ENCODE data around the gene BCLAF3. TPM values are rescaled to one million over a fixed set of nuclear protein-coding genes. Genes with fewer than 3 reads are reported as not detected.

The BCLAF3 gene
- total and polyA plus RNA-seq, 4 donors, result 4.3 to 22.0 (median 11.1) TPM

DNA sequence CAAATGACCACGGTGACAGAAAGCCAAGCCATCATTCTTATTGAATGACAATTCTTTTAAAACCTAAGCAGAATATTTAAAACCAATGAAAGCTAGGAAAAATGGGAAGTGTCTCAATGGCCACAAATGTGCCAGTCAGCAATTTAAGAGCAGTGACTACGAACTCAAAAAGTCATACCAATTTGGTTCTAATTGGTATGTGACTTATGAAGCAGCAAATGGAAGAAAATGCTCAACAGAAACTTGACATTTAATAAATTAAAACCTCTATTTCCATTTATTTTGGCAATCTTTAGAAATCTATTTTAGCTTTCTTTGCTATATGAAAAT, 25.7 kb upstream of the BCLAF3 start:
- intact Hi-C loops (cut with DNase I), result no loop called here
- no peaks in the 10 kb centered on the region for H3K4me1 ChIP-seq (ENCODE audit: control insufficient read depth in 1 of 2, insufficient read depth in 2 of 2, low read length in 2 of 2)

DNA sequence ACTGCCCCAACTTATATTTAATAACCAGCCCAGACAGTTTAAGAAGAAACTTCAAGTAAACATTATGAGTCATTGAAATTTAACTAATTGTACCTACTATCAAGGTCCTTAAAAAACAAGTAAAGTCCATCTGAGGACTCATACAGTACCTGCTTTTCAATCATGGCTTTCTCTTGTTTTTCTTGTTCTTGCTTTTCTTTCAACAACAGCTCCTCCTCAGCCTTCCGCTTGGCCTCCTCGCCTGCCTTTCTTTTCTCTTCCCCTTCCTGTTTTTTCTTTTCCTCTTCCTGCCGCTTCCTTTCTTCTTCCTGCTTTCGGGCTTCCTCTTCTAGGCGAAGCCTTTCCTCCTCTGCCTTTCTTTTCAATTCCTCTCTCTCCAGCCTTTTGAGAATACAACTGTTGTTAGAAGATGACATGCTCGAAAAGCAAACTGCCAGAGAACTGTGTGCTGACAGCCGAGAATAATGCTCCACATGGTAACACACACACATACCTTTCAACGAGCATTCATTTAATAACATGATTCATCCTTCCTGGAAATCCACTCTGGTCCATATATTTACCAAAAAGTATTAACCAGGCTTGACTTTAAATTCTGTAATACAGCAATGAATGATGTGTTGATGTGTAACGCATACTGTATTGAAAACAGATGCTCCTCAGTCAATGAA, 25.2 kb upstream of the BCLAF3 start:
- 49% methylated on average over 9 of the region's 9 CpGs for WGBS, 2 donors
- Histone ChIP-seq H3K27me3 (ENCODE audit: control insufficient read depth in 1 of 2, insufficient read depth in 2 of 2, low read length in 1 of 2) (no peaks in the 10 kb centered on the region), H3K4me3 (ENCODE audit: low read length in 2 of 2) (no peak overlapping the region), H3K9me3 (ENCODE audit: control insufficient read depth, low read length) (no peaks in the 10 kb centered on the region), H3K36me3 (ENCODE audit: control insufficient read depth in 1 of 2, insufficient read depth in 2 of 2, low read length in 1 of 2) (no peaks in the 10 kb centered on the region), H3K27ac (ENCODE audit: low read depth in 1 of 2, low read length in 2 of 2) (no peak overlapping the region), H3K4me1 (ENCODE audit: control insufficient read depth in 1 of 2, insufficient read depth in 2 of 2, low read length in 2 of 2) (no peaks in the 10 kb centered on the region)
- intact Hi-C loops (cut with DNase I), result no loop called here
- ATAC-seq (ENCODE audit: low FRiP score) (no peak), DNase-seq (no peak)

More for the DNA sequence above, 25.7 kb upstream of the BCLAF3 start:
- DNase-seq, result no peak
- WGBS, 2 donors, result 45 to 46% methylated on average over 2 of the region's 2 CpGs
- Histone ChIP-seq H3K4me3 (ENCODE audit: low read length in 2 of 2) (no peak overlapping the region), H3K27me3 (ENCODE audit: control insufficient read depth in 1 of 2, insufficient read depth in 2 of 2, low read length in 1 of 2) (no peaks in the 10 kb centered on the region), H3K36me3 (ENCODE audit: control insufficient read depth in 1 of 2, insufficient read depth in 2 of 2, low read length in 1 of 2) (no peaks in the 10 kb centered on the region), H3K9me3 (ENCODE audit: control insufficient read depth, low read length) (no peaks in the 10 kb centered on the region), H3K27ac (ENCODE audit: low read depth in 1 of 2, low read length in 2 of 2) (no peak overlapping the region)
- no peak for ATAC-seq (ENCODE audit: low FRiP score)

DNA sequence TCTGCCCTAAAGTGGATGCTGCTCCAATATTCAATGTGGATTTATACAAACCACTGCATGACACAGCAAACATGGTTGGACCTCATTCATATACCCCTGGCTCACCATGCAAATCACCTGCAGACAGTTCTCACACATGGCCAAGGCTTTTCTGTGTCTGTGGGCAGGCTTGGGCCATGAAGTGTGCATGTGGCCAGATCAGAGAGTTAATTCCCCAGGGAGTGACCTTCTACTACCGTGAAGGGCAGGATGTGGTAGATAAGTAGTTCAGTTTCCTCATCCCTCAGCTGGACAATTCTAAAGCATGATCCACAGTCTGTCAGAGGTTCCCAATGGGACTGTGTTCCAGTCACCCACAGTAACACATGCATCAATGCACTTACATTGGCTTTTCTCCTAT, 24.6 kb upstream of the BCLAF3 start:
- DNase-seq, result no peak
- Histone ChIP-seq H3K4me1 (ENCODE audit: control insufficient read depth in 1 of 2, insufficient read depth in 2 of 2, low read length in 2 of 2) (no peaks in the 10 kb centered on the region), H3K9me3 (ENCODE audit: control insufficient read depth, low read length) (no peaks in the 10 kb centered on the region), H3K27me3 (ENCODE audit: control insufficient read depth in 1 of 2, insufficient read depth in 2 of 2, low read length in 1 of 2) (no peaks in the 10 kb centered on the region), H3K36me3 (ENCODE audit: control insufficient read depth in 1 of 2, insufficient read depth in 2 of 2, low read length in 1 of 2) (no peaks in the 10 kb centered on the region), H3K27ac (ENCODE audit: low read depth in 1 of 2, low read length in 2 of 2) (no peak overlapping the region), H3K4me3 (ENCODE audit: low read length in 2 of 2) (no peak overlapping the region)
- ATAC-seq (ENCODE audit: low FRiP score), result no peak
- intact Hi-C loops (cut with DNase I), result no loop called here
- 59 to 67% methylated on average over 1 of the region's 1 CpG for WGBS, 2 donors

DNA sequence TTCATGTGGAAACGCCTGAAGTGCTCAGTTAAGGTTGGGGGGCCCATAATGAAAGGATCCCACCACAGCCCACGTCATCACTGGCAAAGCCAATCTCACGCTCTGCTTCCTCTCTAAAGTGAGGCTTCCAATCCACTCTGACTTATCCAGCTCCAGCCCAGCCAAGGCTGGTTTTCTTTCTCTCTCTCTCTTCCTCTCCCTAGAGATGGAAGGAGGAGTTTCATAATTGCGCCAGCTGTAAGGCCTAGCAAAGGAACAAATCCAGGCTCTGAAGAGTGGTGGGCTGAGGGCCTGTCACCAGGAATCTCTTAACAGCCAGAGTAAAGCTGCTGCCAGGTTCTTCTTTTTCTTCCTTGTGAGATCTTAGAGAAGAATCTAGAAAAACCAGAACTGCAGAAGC, 20.7 kb upstream of the BCLAF3 start:
- Histone ChIP-seq H3K36me3 (ENCODE audit: control insufficient read depth in 1 of 2, insufficient read depth in 2 of 2, low read length in 1 of 2) (no peaks in the 10 kb centered on the region), H3K27ac (ENCODE audit: low read depth in 1 of 2, low read length in 2 of 2) (no peak overlapping the region), H3K27me3 (ENCODE audit: control insufficient read depth in 1 of 2, insufficient read depth in 2 of 2, low read length in 1 of 2) (no peaks in the 10 kb centered on the region), H3K4me3 (ENCODE audit: low read length in 2 of 2) (no peak overlapping the region), H3K4me1 (ENCODE audit: control insufficient read depth in 1 of 2, insufficient read depth in 2 of 2, low read length in 2 of 2) (no peaks in the 10 kb centered on the region), H3K9me3 (ENCODE audit: control insufficient read depth, low read length) (no peaks in the 10 kb centered on the region)
- ATAC-seq (ENCODE audit: low FRiP score), result peak; percentile 36
- intact Hi-C loops (cut with DNase I), result no loop called here
- DNase-seq, result no peak
- WGBS, 2 donors, result 72 to 90% methylated on average over 4 of the region's 4 CpGs

DNA sequence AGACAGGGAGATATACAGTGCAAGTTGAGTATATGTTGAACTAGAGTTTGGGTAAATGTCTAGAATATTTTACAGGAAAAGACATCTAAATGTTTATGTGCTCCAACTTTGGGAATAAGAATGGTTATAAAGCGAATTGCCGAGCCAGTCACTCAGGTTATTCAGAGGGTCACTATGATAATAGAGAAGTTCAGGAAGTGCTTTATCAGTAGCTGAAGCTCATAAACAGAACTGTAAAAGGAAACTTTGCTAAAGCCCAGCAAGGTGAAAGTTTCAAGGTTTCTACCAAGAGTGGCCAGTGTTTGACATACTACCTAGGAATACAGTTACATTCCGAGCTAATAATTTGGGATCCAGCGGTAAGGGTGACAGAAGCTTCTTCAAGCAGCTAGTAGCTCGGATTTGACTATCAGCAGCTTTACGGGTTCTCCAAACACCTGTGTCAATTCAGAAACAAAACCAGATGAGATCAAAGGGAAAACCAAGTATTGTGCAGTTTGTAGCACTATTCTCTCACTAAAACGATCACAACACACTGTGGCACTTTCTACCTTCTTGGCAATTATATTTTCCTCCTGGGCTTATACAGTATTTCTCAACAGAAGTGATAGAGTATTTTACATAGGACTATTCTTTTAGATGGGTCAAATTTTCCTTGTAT, 17.2 kb upstream of the BCLAF3 start:
- DNase-seq (no peak), ATAC-seq (ENCODE audit: low FRiP score) (no peak)
- H3K4me1 ChIP-seq (ENCODE audit: control insufficient read depth in 1 of 2, insufficient read depth in 2 of 2, low read length in 2 of 2), result no peaks in the 10 kb centered on the region
- H3K9me3 ChIP-seq (ENCODE audit: control insufficient read depth, low read length), result no peaks in the 10 kb centered on the region
- no peak overlapping the region for H3K4me3 ChIP-seq (ENCODE audit: low read length in 2 of 2)
- H3K27ac ChIP-seq (ENCODE audit: low read depth in 1 of 2, low read length in 2 of 2), result no peak overlapping the region
- 72 to 81% methylated on average over 7 of the region's 7 CpGs for WGBS, 2 donors
- H3K27me3 ChIP-seq (ENCODE audit: control insufficient read depth in 1 of 2, insufficient read depth in 2 of 2, low read length in 1 of 2), result no peaks in the 10 kb centered on the region
- intact Hi-C loops (cut with DNase I), result no loop called here
- H3K36me3 ChIP-seq (ENCODE audit: control insufficient read depth in 1 of 2, insufficient read depth in 2 of 2, low read length in 1 of 2), result no peaks in the 10 kb centered on the region

DNA sequence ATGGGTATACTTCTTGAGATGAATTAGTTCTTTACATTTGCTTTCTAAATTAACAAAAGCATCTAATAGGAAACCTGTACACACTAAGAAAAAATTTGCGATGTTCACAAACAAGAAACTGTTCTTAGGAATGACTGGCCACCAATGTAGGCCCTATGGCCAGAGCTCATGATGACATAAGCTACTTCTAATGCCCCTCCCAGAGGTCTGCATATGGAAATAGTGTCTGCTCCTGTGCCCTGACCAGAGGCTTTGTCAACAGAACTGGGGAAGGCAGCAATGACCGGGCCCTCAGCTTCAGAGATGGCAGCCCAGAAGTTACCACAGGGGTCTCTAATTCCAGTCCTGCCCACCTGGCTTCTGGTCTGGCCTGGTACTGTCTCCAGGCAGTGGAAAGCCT, 15.0 kb upstream of the BCLAF3 start:
- Histone ChIP-seq H3K36me3 (ENCODE audit: control insufficient read depth in 1 of 2, insufficient read depth in 2 of 2, low read length in 1 of 2) (no peaks in the 10 kb centered on the region), H3K4me1 (ENCODE audit: control insufficient read depth in 1 of 2, insufficient read depth in 2 of 2, low read length in 2 of 2) (no peaks in the 10 kb centered on the region), H3K9me3 (ENCODE audit: control insufficient read depth, low read length) (no peaks in the 10 kb centered on the region), H3K4me3 (ENCODE audit: low read length in 2 of 2) (no peak overlapping the region), H3K27me3 (ENCODE audit: control insufficient read depth in 1 of 2, insufficient read depth in 2 of 2, low read length in 1 of 2) (no peaks in the 10 kb centered on the region), H3K27ac (ENCODE audit: low read depth in 1 of 2, low read length in 2 of 2) (no peak overlapping the region)
- ATAC-seq (ENCODE audit: low FRiP score) (no peak), DNase-seq (no peak)
- WGBS, 2 donors, result 84 to 97% methylated on average over 2 of the region's 2 CpGs
- intact Hi-C loops (cut with DNase I), result no loop called here

DNA sequence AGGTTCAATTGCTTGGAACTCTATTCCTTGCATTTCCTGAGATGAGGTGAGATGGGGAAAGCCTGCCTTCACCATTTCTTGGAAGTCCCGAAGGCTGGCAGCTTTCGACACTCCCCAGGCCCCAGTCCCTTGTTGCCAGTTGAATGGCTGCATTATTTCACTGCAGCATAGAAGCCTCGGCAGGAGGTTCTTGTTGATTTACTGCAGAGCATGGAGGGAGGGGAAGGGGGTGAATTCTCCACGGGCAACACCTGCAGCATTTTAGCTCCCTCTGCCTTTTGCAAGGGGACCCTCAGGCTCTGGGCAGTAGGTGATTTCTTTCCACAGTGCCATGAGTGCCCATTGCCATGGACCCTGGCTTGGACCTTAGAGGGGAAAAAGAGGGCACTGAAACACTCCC, 10.7 kb upstream of the BCLAF3 start:
- H3K9me3 ChIP-seq (ENCODE audit: control insufficient read depth, low read length), result no peaks in the 10 kb centered on the region
- ATAC-seq (ENCODE audit: low FRiP score), result no peak
- H3K27ac ChIP-seq (ENCODE audit: low read depth in 1 of 2, low read length in 2 of 2), result no peak overlapping the region
- H3K36me3 ChIP-seq (ENCODE audit: control insufficient read depth in 1 of 2, insufficient read depth in 2 of 2, low read length in 1 of 2), result no peaks in the 10 kb centered on the region
- DNase-seq, result no peak
- no peaks in the 10 kb centered on the region for H3K27me3 ChIP-seq (ENCODE audit: control insufficient read depth in 1 of 2, insufficient read depth in 2 of 2, low read length in 1 of 2)
- H3K4me1 ChIP-seq (ENCODE audit: control insufficient read depth in 1 of 2, insufficient read depth in 2 of 2, low read length in 2 of 2), result no peaks in the 10 kb centered on the region
- intact Hi-C loops (cut with DNase I), result no loop called here
- WGBS, 2 donors, result 56 to 58% methylated on average over 4 of the region's 4 CpGs
- H3K4me3 ChIP-seq (ENCODE audit: low read length in 2 of 2), result no peak overlapping the region

DNA sequence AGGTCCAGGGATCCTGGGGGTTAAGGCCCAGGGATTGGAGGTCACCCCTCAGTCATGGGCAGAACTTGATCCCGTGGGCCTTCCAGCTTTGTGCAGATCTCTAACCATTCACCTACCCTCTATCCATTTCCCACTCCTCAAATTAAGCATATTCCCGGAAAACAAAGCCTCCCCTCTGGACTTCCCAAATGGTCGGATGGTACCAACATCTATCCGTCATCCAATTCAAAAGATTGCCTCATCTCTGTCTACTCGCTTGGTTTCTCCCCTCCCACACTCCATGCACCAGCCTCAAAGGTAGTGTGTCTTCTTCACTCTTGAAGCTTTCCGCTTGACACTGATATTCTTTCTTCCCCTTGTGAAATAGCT, 473 bp upstream of the BCLAF3 start:
- no peaks in the 10 kb centered on the region for H3K27me3 ChIP-seq (ENCODE audit: control insufficient read depth in 1 of 2, insufficient read depth in 2 of 2, low read length in 1 of 2)
- no peak overlapping the region for H3K4me3 ChIP-seq (ENCODE audit: low read length in 2 of 2)
- ATAC-seq (ENCODE audit: low FRiP score) (no peak), DNase-seq (no peak)
- no peaks in the 10 kb centered on the region for H3K36me3 ChIP-seq (ENCODE audit: control insufficient read depth in 1 of 2, insufficient read depth in 2 of 2, low read length in 1 of 2)
- peak overlapping the region in 1 of 2 donors; percentile 32 for H3K27ac ChIP-seq (ENCODE audit: low read depth in 1 of 2, low read length in 2 of 2)
- no peaks in the 10 kb centered on the region for H3K9me3 ChIP-seq (ENCODE audit: control insufficient read depth, low read length)
- intact Hi-C loops (cut with DNase I), result loop anchor here in 1 of 2 donors (5.0 kb wide), 1 partner anchor 76 kb away; no protein-coding TSS in a partner anchor
- WGBS, 2 donors, result 56 to 68% methylated on average over 6 of the region's 6 CpGs
- H3K4me1 ChIP-seq (ENCODE audit: control insufficient read depth in 1 of 2, insufficient read depth in 2 of 2, low read length in 2 of 2), result peaks cover 0 to 3% of the 10 kb centered on the region in 2 donors

DNA sequence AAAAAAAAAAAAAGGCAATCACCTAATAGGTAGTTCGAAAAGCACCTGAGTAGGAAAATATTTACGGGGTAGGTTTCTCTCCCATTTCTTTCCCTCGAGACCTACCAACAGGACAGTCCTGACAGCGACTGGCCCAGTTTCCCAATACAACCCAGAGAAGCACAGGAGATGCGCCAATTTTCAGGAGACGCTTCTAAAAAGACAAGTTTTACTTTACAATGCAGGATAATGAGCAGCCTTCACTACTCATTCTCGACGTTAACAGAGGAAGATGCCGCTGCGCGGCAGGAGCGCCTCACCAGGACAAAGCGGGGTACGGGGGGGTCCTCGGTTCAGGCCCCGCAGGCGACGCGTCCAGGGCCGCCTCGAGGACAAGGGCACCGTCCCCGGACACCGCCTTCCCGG, 708 bp downstream of the BCLAF3 start:
- Histone ChIP-seq H3K4me3 (ENCODE audit: low read length in 2 of 2) (peak overlapping the region; percentile 45 to 46), H3K36me3 (ENCODE audit: control insufficient read depth in 1 of 2, insufficient read depth in 2 of 2, low read length in 1 of 2) (no peaks in the 10 kb centered on the region), H3K4me1 (ENCODE audit: control insufficient read depth in 1 of 2, insufficient read depth in 2 of 2, low read length in 2 of 2) (peaks cover 0 to 3% of the 10 kb centered on the region in 2 donors), H3K9me3 (ENCODE audit: control insufficient read depth, low read length) (no peaks in the 10 kb centered on the region), H3K27me3 (ENCODE audit: control insufficient read depth in 1 of 2, insufficient read depth in 2 of 2, low read length in 1 of 2) (no peaks in the 10 kb centered on the region), H3K27ac (ENCODE audit: low read depth in 1 of 2, low read length in 2 of 2) (no peak overlapping the region)
- WGBS, 2 donors, result 1 to 22% methylated on average over 25 of the region's 25 CpGs
- DNase-seq (no peak), ATAC-seq (ENCODE audit: low FRiP score) (peak; percentile 48)
- intact Hi-C loops (cut with DNase I), result loop anchor here in 1 of 2 donors (5.0 kb wide), 1 partner anchor 77 kb away; no protein-coding TSS in a partner anchor
